Stomach (tissue), 9 donors: ENCODE measurements around the gene COL18A1. TPM values are rescaled to one million over a fixed set of nuclear protein-coding genes. Genes with fewer than 3 reads are reported as not detected.
"Not testable (repeated sequence)": the region's sequence is repeated elsewhere in the genome, so short reads cannot be mapped to it uniquely, and the experiment has no call there.

Experiments used
- DNase-seq, 2 donors: peaks; one replicate each; pipeline versions ENCODE4 v3.0.0 to v3.0.0-alpha.2; 2013 to 2019
- H3K27ac ChIP-seq, 5 donors: fragments of 200-600 bp in 4 of 5; sonication (generic) in 4 of 5; one replicate each; pipeline ENCODE4 v1.5.1; 2013 to 2019; ENCODE audit warnings: mild to moderate bottlenecking in 1 of 5, moderate library complexity in 1 of 5
- H3K27me3 ChIP-seq, 3 donors: fragments of 200-600 bp; sonication (generic); one replicate each; pipeline ENCODE4 v1.5.1; 2017 to 2019; ENCODE audit warnings: mixed run types in 1 of 3
- H3K36me3 ChIP-seq, 4 donors: fragments of 200-600 bp; sonication (generic); 1 replicate in 3 of 4; 2 replicates in 1 of 4; pipeline ENCODE4 v1.5.1; 2016 to 2019
- H3K4me1 ChIP-seq, 4 donors: fragments of 200-600 bp; sonication (generic); one replicate each; pipeline ENCODE4 v1.5.1; 2016 to 2019
- H3K4me3 ChIP-seq, 4 donors: fragments of 200-600 bp; sonication (generic) in 3 of 4; one replicate each; pipeline ENCODE4 v1.5.1; 2016 to 2019; ENCODE audit warnings: mild to moderate bottlenecking in 1 of 4
- H3K9me3 ChIP-seq, 4 donors: fragments of 200-600 bp; sonication (generic); one replicate each; pipeline ENCODE4 v1.5.1; 2016 to 2019
- EP300 ChIP-seq: sonication (generic); formaldehyde crosslinking; IDR thresholded peaks from one replicate; pipeline ENCODE4 v1.6.1; 2017; ENCODE audit warnings: antibody characterized with exemption
- POLR2A ChIP-seq, 4 donors: fragments of 450-650 bp; IDR thresholded peaks; one replicate each; pipeline ENCODE4 v1.6.1; 2016; ENCODE audit warnings: antibody characterized with exemption in 4 of 4, control low read depth in 2 of 4, mild to moderate bottlenecking in 1 of 4, moderate library complexity in 1 of 4
- POLR2AphosphoS5 ChIP-seq, 3 donors: sonication (generic); formaldehyde crosslinking; IDR thresholded peaks; one replicate each; pipeline ENCODE4 v1.6.1; 2016; ENCODE audit warnings: antibody characterized with exemption in 3 of 3
- WGBS, 5 donors: extraction: QIAGEN DNeasy Blood & Tissue Kit in 3 of 5; methylation state at CpG; one replicate each; pipeline versions ENCODE4 v1.1.5 to v1.1.7; 2013 to 2018; 5-methylcytosine and 5-hydroxymethylcytosine counted together
- intact Hi-C: fragments of 100-400 bp; cut with DNase I; formaldehyde crosslinking; loops from one replicate; pipeline ENCODE4 v1.15.1; 2023; ENCODE audit warnings: low total_unique reads
- polyA plus RNA-seq, 3 donors: library from polyadenylated mRNA; stranded (reverse); fragments of 200-250 nt; gene quantifications; one replicate each; pipeline ENCODE4 v1.2.3, GENCODE V29; 2013
- total RNA-seq, 5 donors: library from RNA; depleted of rRNA; stranded (reverse); fragments of >200 nt; gene quantifications; one replicate each; pipeline versions ENCODE4 v1.1.0 to v1.2.3, GENCODE V29; 2014 to 2016
- TF ChIP-seq, protein P1 (sequence below), 7 experiments: fragments of 450-650 bp in 4 of 7; fragments of 200-600 bp in 3 of 7; sonication (generic) in 3 of 7; IDR thresholded peaks; one replicate each; pipeline ENCODE4 v1.5.1; 2016 to 2019; ENCODE audit warnings: antibody characterized with exemption in 7 of 7, control low read depth in 2 of 7, mild to moderate bottlenecking in 1 of 7
- donor health status: healthy with polysubstance abuse.
- donor health status: Bipolar disorder and iron deficiency.
- donor health status: healthy.

The COL18A1 gene
- total and polyA plus RNA-seq, 8 donors = 19.8 to 212 (median 34.6) TPM

DNA sequence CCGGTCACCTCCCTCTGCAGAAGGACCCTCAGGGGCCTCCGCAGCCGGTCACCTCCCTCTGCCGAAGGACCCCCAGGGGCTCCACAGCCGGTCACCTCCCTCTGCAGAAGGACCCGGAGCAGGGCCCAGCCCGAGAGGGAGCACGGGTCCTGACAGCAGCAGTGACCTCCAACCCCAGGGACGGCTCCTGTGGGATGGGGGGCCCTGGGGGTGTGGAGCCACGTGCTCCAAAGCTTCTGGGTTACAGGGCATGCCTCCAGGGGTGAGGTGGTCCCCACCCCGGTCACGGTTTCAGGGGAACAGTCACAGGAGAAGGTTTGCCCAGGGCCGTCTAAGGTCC is 97.0 kb downstream of the COL18A1 start:
- no peaks in the 10 kb centered on the region for H3K27me3 ChIP-seq
- intact Hi-C loops = no loop called here
- H3K36me3 ChIP-seq = peaks cover 5 to 45% (median 28%) of the 10 kb centered on the region in 4 donors
- no peak for DNase-seq
- 75 to 79% (median 76%) methylated on average over 3 to 13 of the region's 13 CpGs for WGBS, 5 donors
- no peak overlapping the region for H3K27ac ChIP-seq
- TF ChIP-seq EP300 (no peak), POLR2AphosphoS5 (IDR thresholded peaks at IDR 0.05) (no peak), POLR2A (IDR thresholded peaks at IDR 0.05) (no peak)
- TF ChIP-seq, protein P1, sequence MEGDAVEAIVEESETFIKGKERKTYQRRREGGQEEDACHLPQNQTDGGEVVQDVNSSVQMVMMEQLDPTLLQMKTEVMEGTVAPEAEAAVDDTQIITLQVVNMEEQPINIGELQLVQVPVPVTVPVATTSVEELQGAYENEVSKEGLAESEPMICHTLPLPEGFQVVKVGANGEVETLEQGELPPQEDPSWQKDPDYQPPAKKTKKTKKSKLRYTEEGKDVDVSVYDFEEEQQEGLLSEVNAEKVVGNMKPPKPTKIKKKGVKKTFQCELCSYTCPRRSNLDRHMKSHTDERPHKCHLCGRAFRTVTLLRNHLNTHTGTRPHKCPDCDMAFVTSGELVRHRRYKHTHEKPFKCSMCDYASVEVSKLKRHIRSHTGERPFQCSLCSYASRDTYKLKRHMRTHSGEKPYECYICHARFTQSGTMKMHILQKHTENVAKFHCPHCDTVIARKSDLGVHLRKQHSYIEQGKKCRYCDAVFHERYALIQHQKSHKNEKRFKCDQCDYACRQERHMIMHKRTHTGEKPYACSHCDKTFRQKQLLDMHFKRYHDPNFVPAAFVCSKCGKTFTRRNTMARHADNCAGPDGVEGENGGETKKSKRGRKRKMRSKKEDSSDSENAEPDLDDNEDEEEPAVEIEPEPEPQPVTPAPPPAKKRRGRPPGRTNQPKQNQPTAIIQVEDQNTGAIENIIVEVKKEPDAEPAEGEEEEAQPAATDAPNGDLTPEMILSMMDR (IDR thresholded peaks at IDR 0.05) = no peak
- peaks cover 0 to 13% (median 6%) of the 10 kb centered on the region in 4 donors for H3K4me1 ChIP-seq
- H3K4me3 ChIP-seq = no peak overlapping the region
- H3K9me3 ChIP-seq = no peaks in the 10 kb centered on the region

DNA sequence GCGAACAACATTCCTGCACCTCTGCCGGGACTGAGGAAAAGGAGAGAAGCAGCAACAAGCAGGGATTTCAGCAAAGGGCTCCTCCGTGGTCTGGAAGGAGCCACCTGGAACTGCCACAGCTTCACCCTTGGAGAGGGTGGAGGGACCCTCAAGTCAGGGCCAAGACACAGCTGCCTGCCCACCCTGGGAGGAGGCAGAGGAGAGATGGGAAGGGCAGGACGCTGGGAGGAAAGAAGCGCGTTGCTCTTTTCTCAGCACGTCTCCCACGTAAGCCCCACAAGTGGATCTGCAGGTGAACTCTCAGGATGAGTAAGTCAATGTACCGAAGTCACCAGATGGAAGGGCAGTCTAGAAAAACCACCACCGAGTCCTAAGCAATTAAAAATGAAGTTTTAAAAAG is 97.6 kb downstream of the COL18A1 start:
- Histone ChIP-seq H3K27ac (no peak overlapping the region), H3K4me1 (peaks cover 0 to 17% (median 6%) of the 10 kb centered on the region in 4 donors), H3K27me3 (no peaks in the 10 kb centered on the region), H3K9me3 (no peaks in the 10 kb centered on the region), H3K4me3 (no peak overlapping the region), H3K36me3 (peaks cover 0 to 39% (median 22%) of the 10 kb centered on the region in 4 donors)
- intact Hi-C loops = no loop called here
- no peak for DNase-seq
- TF ChIP-seq POLR2A (IDR thresholded peaks at IDR 0.05) (no peak), POLR2AphosphoS5 (IDR thresholded peaks at IDR 0.05) (no peak), EP300 (no peak)
- TF ChIP-seq, protein P1 (IDR thresholded peaks at IDR 0.05) = no peak
- WGBS, 5 donors = 73 to 81% (median 77%) methylated on average over 10 of the region's 10 CpGs

DNA sequence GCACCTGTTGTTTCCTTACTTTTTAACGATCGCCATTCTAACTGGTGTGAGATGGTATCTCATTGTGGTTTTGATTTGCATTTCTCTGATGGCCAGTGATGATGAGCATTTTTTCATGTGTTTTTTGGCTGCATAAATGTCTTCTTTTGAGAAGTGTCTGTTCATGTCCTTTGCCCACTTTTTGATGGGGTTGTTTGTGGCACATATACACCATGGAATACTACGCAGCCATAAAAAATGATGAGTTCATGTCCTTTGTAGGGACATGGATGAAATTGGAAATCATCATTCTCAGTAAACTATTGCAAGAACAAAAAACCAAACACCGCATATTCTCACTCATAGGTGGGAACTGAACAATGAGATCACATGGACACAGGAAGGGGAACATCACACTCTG is 98.3 kb downstream of the COL18A1 start:
- H3K27me3 ChIP-seq, DNase-seq, H3K9me3 ChIP-seq, H3K4me3 ChIP-seq, H3K27ac ChIP-seq, intact Hi-C loops: not testable (repeated sequence)
- 81 to 92% (median 88%) methylated on average over 3 to 4 of the region's 4 CpGs for WGBS, 5 donors
- peaks cover 0 to 17% (median 6%) of the 10 kb centered on the region in 4 donors for H3K4me1 ChIP-seq
- peaks cover 0 to 32% (median 15%) of the 10 kb centered on the region in 4 donors for H3K36me3 ChIP-seq

GRCh38 chr21:45504021-45504515 is 99.1 kb downstream of the COL18A1 start:
- Histone ChIP-seq H3K9me3 (no peaks in the 10 kb centered on the region), H3K27ac (no peak overlapping the region), H3K4me1 (peaks cover 0 to 17% (median 6%) of the 10 kb centered on the region in 4 donors), H3K36me3 (peaks cover 0 to 29% (median 9%) of the 10 kb centered on the region in 4 donors), H3K4me3 (no peak overlapping the region), H3K27me3 (no peaks in the 10 kb centered on the region)
- intact Hi-C loops = no loop called here
- no peak for TF ChIP-seq EP300
- TF ChIP-seq, protein P1 (IDR thresholded peaks at IDR 0.05) = no peak
- TF ChIP-seq POLR2AphosphoS5 (IDR thresholded peaks at IDR 0.05) = no peak
- no peak for TF ChIP-seq POLR2A (IDR thresholded peaks at IDR 0.05)
- WGBS, 5 donors = 84 to 91% (median 89%) methylated on average over 16 to 22 of the region's 22 CpGs
- DNase-seq = no peak
